Heart left ventricle (tissue), 13 donors: ENCODE results near the gene THSD4.

Experiments
- POLR2A ChIP-seq, 2 donors: fragments of 450-650 bp; IDR thresholded peaks; one replicate each; pipeline ENCODE4 v1.6.1; 2017; ENCODE audit warnings: antibody characterized with exemption in 2 of 2, mild to moderate bottlenecking in 2 of 2, moderate library complexity in 2 of 2
- TF ChIP-seq, protein P1 (sequence below), 12 donors: fragments of 200-600 bp; sonication (generic) in 4 of 12; IDR thresholded peaks; one replicate each; pipeline versions ENCODE4 v1.5.0 to v1.8.0; 2018 to 2022; ENCODE audit warnings: antibody characterized with exemption in 12 of 12, mild to moderate bottlenecking in 5 of 12
- donor health status: ischemic (EF 13 %, LVEDD 7.1; RV severe dilation, severe dysfunction).
- donor health status: DM: no; HTN: yes; CAD: no.
- donor health status: DM: no; HTN: no; CAD: no.
- donor health status: ischemic (EF 25% LVEDD 6.9; RV normal size, moderate dysfunction).
- donor health status: ischemic (EF 25% LVEDD 5.7; RV mildly dilated, moderate dysfunction).
- donor health status: ischemic (EF 35%, LVEDD 5.7; RV mildly dilated, moderate dysfunction).
- donor health status: nonischemic (EF 11% LVEDD 7.7; RV severe dilation, severe dysfunction).
- donor health status: DM: yes; HTN: yes; CAD: no.
- donor health status: PGD.
- donor health status: ischemic (EF 29% LVEDD 5.4; RV normal size, mild dysfunction).
- donor health status: nonischemic (EF 23%, LVEDD 6.1; RV moderate dilation, normal function).

GRCh38 chr15:71078506-71079207 lies 36.6 kb upstream of the THSD4 start:
- TF ChIP-seq, protein P1, sequence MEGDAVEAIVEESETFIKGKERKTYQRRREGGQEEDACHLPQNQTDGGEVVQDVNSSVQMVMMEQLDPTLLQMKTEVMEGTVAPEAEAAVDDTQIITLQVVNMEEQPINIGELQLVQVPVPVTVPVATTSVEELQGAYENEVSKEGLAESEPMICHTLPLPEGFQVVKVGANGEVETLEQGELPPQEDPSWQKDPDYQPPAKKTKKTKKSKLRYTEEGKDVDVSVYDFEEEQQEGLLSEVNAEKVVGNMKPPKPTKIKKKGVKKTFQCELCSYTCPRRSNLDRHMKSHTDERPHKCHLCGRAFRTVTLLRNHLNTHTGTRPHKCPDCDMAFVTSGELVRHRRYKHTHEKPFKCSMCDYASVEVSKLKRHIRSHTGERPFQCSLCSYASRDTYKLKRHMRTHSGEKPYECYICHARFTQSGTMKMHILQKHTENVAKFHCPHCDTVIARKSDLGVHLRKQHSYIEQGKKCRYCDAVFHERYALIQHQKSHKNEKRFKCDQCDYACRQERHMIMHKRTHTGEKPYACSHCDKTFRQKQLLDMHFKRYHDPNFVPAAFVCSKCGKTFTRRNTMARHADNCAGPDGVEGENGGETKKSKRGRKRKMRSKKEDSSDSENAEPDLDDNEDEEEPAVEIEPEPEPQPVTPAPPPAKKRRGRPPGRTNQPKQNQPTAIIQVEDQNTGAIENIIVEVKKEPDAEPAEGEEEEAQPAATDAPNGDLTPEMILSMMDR (IDR thresholded peaks at IDR 0.05): no peak
- no peak for TF ChIP-seq POLR2A (IDR thresholded peaks at IDR 0.05)
